GM19193 (cell line): ENCODE results near the gene FASLG.

Experiments used
- POLR2A ChIP-seq: IDR thresholded peaks from 4 replicates; pipeline ENCODE4 v1.6.1; 2011; ENCODE audit not compliant: insufficient read depth, insufficient read length; ENCODE audit errors: extremely low read depth

The FASLG gene

GRCh38 chr1:172658871-172659453 lies at the start of gene FASLG:
Gene FASLG (plus strand): TSS chr1:172659103. CDS start chr1:172659202, 99 bp downstream.
- TF ChIP-seq POLR2A, result no peak

- TF ChIP-seq POLR2A, result no peak
Measured at GRCh38 chr1:172609528-172609927, 49.4 kb upstream of the FASLG start.

- TF ChIP-seq POLR2A, result no peak
Measured at GRCh38 chr1:172612478-172612877, 46.4 kb upstream of the FASLG start.

- no peak for TF ChIP-seq POLR2A
Measured at GRCh38 chr1:172613294-172613693, 45.6 kb upstream of the FASLG start.

GRCh38 chr1:172616195-172616594 lies 42.7 kb upstream of the FASLG start:
- no peak for TF ChIP-seq POLR2A

- TF ChIP-seq POLR2A, result no peak
Measured at GRCh38 chr1:172616636-172617035, 42.3 kb upstream of the FASLG start.

- TF ChIP-seq POLR2A, result no peak
Measured at GRCh38 chr1:172622541-172622940, 36.4 kb upstream of the FASLG start.

GRCh38 chr1:172623748-172624147 lies 35.2 kb upstream of the FASLG start:
- no peak for TF ChIP-seq POLR2A

GRCh38 chr1:172626845-172627244 lies 32.1 kb upstream of the FASLG start:
- TF ChIP-seq POLR2A, result no peak

- TF ChIP-seq POLR2A, result no peak
Measured at GRCh38 chr1:172627702-172628101, 31.2 kb upstream of the FASLG start.

- TF ChIP-seq POLR2A, result no peak
Measured at GRCh38 chr1:172628401-172628800, 30.5 kb upstream of the FASLG start.

GRCh38 chr1:172629170-172629569 lies 29.7 kb upstream of the FASLG start:
- TF ChIP-seq POLR2A, result no peak

GRCh38 chr1:172629638-172630037 lies 29.3 kb upstream of the FASLG start:
- TF ChIP-seq POLR2A, result no peak

GRCh38 chr1:172630056-172630818 lies 28.7 kb upstream of the FASLG start:
- TF ChIP-seq POLR2A, result no peak

- TF ChIP-seq POLR2A, result no peak
Measured at GRCh38 chr1:172630868-172631267, 28.0 kb upstream of the FASLG start.

GRCh38 chr1:172637522-172637921 lies 21.4 kb upstream of the FASLG start:
- TF ChIP-seq POLR2A, result no peak
